Mucosa of descending colon (tissue), 3 donors: Measurements from ENCODE around the gene SEPTIN7. TPM values are rescaled to one million over a fixed set of nuclear protein-coding genes. Genes with fewer than 3 reads are reported as not detected.

Source experiments
- ATAC-seq: fragments of 200-7000 bp; cut with Tn5 transposase; one replicate; pipeline ENCODE4 v1.9.1; 2020; ENCODE audit warnings: mild to moderate bottlenecking, moderate library complexity
- DNase-seq, 3 donors: peaks; one replicate each; pipeline ENCODE4 v3.0.0-alpha.2; 2020
- H3K36me3 ChIP-seq: fragments of 200-600 bp; one replicate; pipeline ENCODE4 v1.8.0; 2021; ENCODE audit warnings: low read depth, mild to moderate bottlenecking
- H3K4me1 ChIP-seq: fragments of 200-600 bp; one replicate; pipeline ENCODE4 v1.8.0; 2021; ENCODE audit warnings: low read depth, mild to moderate bottlenecking
- H3K4me3 ChIP-seq: fragments of 200-600 bp; one replicate; pipeline ENCODE4 v1.8.0; 2021; ENCODE audit warnings: mild to moderate bottlenecking
- H3K9me3 ChIP-seq: fragments of 200-600 bp; one replicate; pipeline ENCODE4 v1.8.0; 2021; ENCODE audit warnings: mild to moderate bottlenecking
- CTCF ChIP-seq: fragments of 200-600 bp; IDR thresholded peaks from one replicate; pipeline ENCODE4 v1.8.0; 2022; ENCODE audit warnings: antibody characterized with exemption, mild to moderate bottlenecking
- intact Hi-C, 2 donors: fragments of 100-400 bp; cut with DNase I in 1 of 2; cut with micrococcal nuclease in 1 of 2; formaldehyde crosslinking; loops; one replicate each; pipeline versions ENCODE4 v1.11.0 to v1.11.1; 2022; cut with DNase I, micrococcal nuclease
- total RNA-seq, 3 donors: library from RNA; stranded (reverse); fragmentation: NEBNext Ultra II Directional in 2 of 3; extraction: Animal tissue kit (Norgen Biotek cat#: 25700) in 2 of 3; gene quantifications; one replicate each; pipeline versions ENCODE4 v1.2.1 to v1.2.4, GENCODE V29; 2021 to 2023
- donor health status: DM: no; HTN: no; CAD: no; lungs with moderate emphysema.
- donor health status: DM: no; HTN: no; CAD: no.
- donor health status: DM: no; HTN: yes; CAD: no.

The SEPTIN7 gene
- total RNA-seq, 3 donors from 2014 or later: 115 to 215 (median 126) TPM

- no peaks in the 10 kb centered on the region for H3K9me3 ChIP-seq
- H3K4me1 ChIP-seq: no peaks in the 10 kb centered on the region
- no peak overlapping the region for H3K4me3 ChIP-seq
- DNase-seq (no peak), ATAC-seq (no peak)
- intact Hi-C loops: no loop called here
- no peak for TF ChIP-seq CTCF
- no peaks in the 10 kb centered on the region for H3K36me3 ChIP-seq
These were observed 43.3 kb upstream of the SEPTIN7 start for GRCh38 chr7:35757574-35757973.

- Histone ChIP-seq H3K9me3 (no peaks in the 10 kb centered on the region), H3K36me3 (no peaks in the 10 kb centered on the region), H3K4me3 (no peak overlapping the region), H3K4me1 (no peaks in the 10 kb centered on the region)
- intact Hi-C loops: no loop called here
- TF ChIP-seq CTCF: no peak
- DNase-seq (no peak), ATAC-seq (no peak)
These were observed 42.4 kb upstream of the SEPTIN7 start for GRCh38 chr7:35758421-35758820.

- TF ChIP-seq CTCF: no peak
- no peak for ATAC-seq
- no peak for DNase-seq
- no peak overlapping the region for H3K4me3 ChIP-seq
- intact Hi-C loops: no loop called here
- H3K36me3 ChIP-seq: no peaks in the 10 kb centered on the region
- no peaks in the 10 kb centered on the region for H3K9me3 ChIP-seq
- no peaks in the 10 kb centered on the region for H3K4me1 ChIP-seq
These were observed 40.6 kb upstream of the SEPTIN7 start for GRCh38 chr7:35760143-35760745.

- TF ChIP-seq CTCF: no peak
- no peak overlapping the region for H3K4me3 ChIP-seq
- intact Hi-C loops: no loop called here
- H3K36me3 ChIP-seq: no peaks in the 10 kb centered on the region
- H3K4me1 ChIP-seq: no peaks in the 10 kb centered on the region
- no peak for ATAC-seq
- DNase-seq: no peak
- no peaks in the 10 kb centered on the region for H3K9me3 ChIP-seq
These were observed 38.8 kb upstream of the SEPTIN7 start for GRCh38 chr7:35761871-35762677.

GRCh38 chr7:35762781-35763180 lies 38.1 kb upstream of the SEPTIN7 start:
- intact Hi-C loops: no loop called here
- no peak overlapping the region for H3K4me3 ChIP-seq
- no peaks in the 10 kb centered on the region for H3K4me1 ChIP-seq
- no peak for DNase-seq
- TF ChIP-seq CTCF: no peak
- no peak for ATAC-seq
- H3K9me3 ChIP-seq: no peaks in the 10 kb centered on the region
- no peaks in the 10 kb centered on the region for H3K36me3 ChIP-seq
